Endodermal cell (in vitro differentiated cells): ENCODE measurements around the gene MRPL18. TPM values are rescaled to one million over a fixed set of nuclear protein-coding genes. Genes with fewer than 3 reads are reported as not detected.
"Not testable (repeated sequence)": the region's sequence is repeated elsewhere in the genome, so short reads cannot be mapped to it uniquely, and the experiment has no call there.

Experiments
- DNase-seq: peaks from one replicate; pipeline ENCODE4 v3.0.0-alpha.2; 2017
- H3K27ac ChIP-seq: 2 replicates; pipeline ENCODE4 v1.5.1; 2013; ENCODE audit warnings: mild to moderate bottlenecking, low read depth, low read length, moderate library complexity
- H3K27me3 ChIP-seq: 2 replicates; pipeline ENCODE4 v1.6.1; 2013; ENCODE audit warnings: mild to moderate bottlenecking, low read length, moderate library complexity; ENCODE audit not compliant: insufficient read depth, control insufficient read depth, poor library complexity, severe bottlenecking
- H3K36me3 ChIP-seq: 2 replicates; pipeline ENCODE4 v1.7.0; 2013; ENCODE audit warnings: mild to moderate bottlenecking, low read length, moderate library complexity; ENCODE audit not compliant: control insufficient read depth, insufficient read depth
- H3K4me1 ChIP-seq: one replicate; pipeline ENCODE4 v1.7.0; 2013; ENCODE audit warnings: low read length; ENCODE audit not compliant: control insufficient read depth, insufficient read depth
- H3K4me3 ChIP-seq: 2 replicates; pipeline ENCODE4 v1.5.1; 2013; ENCODE audit warnings: mild to moderate bottlenecking, low read length, moderate library complexity
- H3K9ac ChIP-seq: 2 replicates; pipeline ENCODE4 v1.6.1; 2013; ENCODE audit warnings: mild to moderate bottlenecking, low read length, moderate library complexity; ENCODE audit not compliant: poor library complexity, severe bottlenecking; ENCODE audit errors: extremely low read depth
- H3K9me3 ChIP-seq: 2 replicates; pipeline ENCODE4 v1.6.1; 2013; ENCODE audit warnings: mild to moderate bottlenecking, low read length, moderate library complexity; ENCODE audit not compliant: control insufficient read depth
- H3K27ac Mint-ChIP-seq: 2 replicates; pipeline ENCODE4 v1.8.0; 2020; ENCODE audit warnings: mixed read lengths
- H3K27me3 Mint-ChIP-seq: 2 replicates; pipeline ENCODE4 v1.8.0; 2021; ENCODE audit warnings: mild to moderate bottlenecking, mixed read lengths; ENCODE audit not compliant: insufficient read depth
- H3K36me3 Mint-ChIP-seq: 2 replicates; pipeline ENCODE4 v1.8.0; 2020; ENCODE audit warnings: low read depth, mixed read lengths
- H3K4me1 Mint-ChIP-seq: 2 replicates; pipeline ENCODE4 v1.8.0; 2020; ENCODE audit warnings: mixed read lengths
- H3K4me3 Mint-ChIP-seq: 2 replicates; pipeline ENCODE4 v1.8.0; 2020; ENCODE audit warnings: mild to moderate bottlenecking, moderate library complexity, mixed read lengths
- H3K9me3 Mint-ChIP-seq: 2 replicates; pipeline ENCODE4 v1.8.0; 2020; ENCODE audit warnings: mild to moderate bottlenecking, mixed read lengths
- CTCF ChIP-seq: fragments of 200-600 bp; sonication (generic); conservative IDR thresholded peaks from 2 replicates; pipeline ENCODE4 v1.5.0; 2021; ENCODE audit warnings: antibody characterized with exemption, mild to moderate bottlenecking
- WGBS, 2 experiments: methylation state at CpG; one replicate each; pipeline versions ENCODE4 v1.1.5 to v1.1.7; 2013; ENCODE audit warnings: missing lambda C conversion rate in 2 of 2, mixed read lengths in 1 of 2; ENCODE audit not compliant: insufficient coverage in 1 of 2, insufficient read length in 1 of 2; 5-methylcytosine and 5-hydroxymethylcytosine counted together
- total RNA-seq, 2 donors: library from RNA; stranded (reverse); fragmentation: NEBNext Ultra II Directional in 1 of 2; extraction: Animal tissue kit (Norgen Biotek cat#: 25700) in 1 of 2; gene quantifications; 2 replicates in 1 of 2; 3 replicates in 1 of 2; pipeline ENCODE4 v1.2.1, GENCODE V29; 2021

Gene MRPL18
- total RNA-seq, 2 donors from 2014 or later: 46.7 to 56.9 TPM

DNA sequence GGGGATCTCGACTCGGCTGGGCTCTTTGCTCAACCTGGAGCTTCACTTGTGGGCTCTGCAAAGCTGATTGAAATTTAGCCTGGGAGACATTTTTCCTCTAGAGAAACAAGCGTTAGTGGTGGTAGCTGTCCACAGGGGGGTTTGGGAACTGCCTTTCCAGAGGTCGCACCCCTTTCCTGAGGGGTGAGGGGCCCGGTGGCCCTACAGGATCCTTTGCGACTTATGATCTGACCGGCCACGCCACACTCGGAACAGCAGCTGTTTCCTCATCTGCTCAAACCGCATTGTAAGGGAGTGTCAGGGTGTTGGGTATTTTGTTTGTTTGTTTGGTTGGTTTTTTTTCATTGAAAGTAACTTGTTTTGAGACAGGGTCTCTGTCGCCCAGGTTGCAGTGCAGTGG lies 30.9 kb downstream of the MRPL18 start:
- Mint-ChIP-seq H3K36me3 (no peaks in the 10 kb centered on the region), H3K4me1 (no peaks in the 10 kb centered on the region), H3K9me3 (no peaks in the 10 kb centered on the region), H3K27ac (no peak overlapping the region), H3K4me3 (no peak overlapping the region), H3K27me3 (peaks cover 7% of the 10 kb centered on the region)
- Histone ChIP-seq H3K4me3 (no peak overlapping the region), H3K9ac (no peak overlapping the region), H3K27me3 (no peaks in the 10 kb centered on the region), H3K36me3 (no peaks in the 10 kb centered on the region), H3K9me3 (no peaks in the 10 kb centered on the region), H3K4me1 (no peaks in the 10 kb centered on the region), H3K27ac (no peak overlapping the region)
- DNase-seq: no peak
- no peak for TF ChIP-seq CTCF
- WGBS, 2 experiments: 94 to 97% methylated on average over 4 to 11 of the region's 11 CpGs

DNA sequence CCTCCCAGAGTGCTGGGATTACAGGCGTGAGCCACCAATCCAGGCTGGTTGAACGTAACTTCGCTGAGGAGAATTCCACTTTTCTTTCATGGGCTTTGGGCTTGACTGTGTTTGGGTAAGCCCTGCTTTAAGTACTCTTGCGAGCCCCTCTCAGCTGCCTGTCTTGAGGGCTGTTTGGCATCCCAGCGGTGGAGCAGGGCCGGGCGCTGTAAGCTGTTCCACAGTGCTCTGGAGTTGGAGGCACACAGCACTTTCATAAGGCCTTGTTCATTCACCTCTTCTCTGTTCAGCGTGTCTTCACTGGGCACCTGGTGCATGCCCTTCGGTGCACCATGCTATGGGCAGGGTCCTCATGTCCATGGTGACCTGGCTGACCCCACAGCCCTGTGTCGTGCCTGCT lies 31.5 kb downstream of the MRPL18 start:
- no peak for TF ChIP-seq CTCF
- H3K27me3 ChIP-seq: no peaks in the 10 kb centered on the region
- H3K27ac Mint-ChIP-seq: no peak overlapping the region
- no peaks in the 10 kb centered on the region for H3K4me1 ChIP-seq
- WGBS, 2 experiments: 97% methylated on average over 5 to 10 of the region's 10 CpGs
- no peaks in the 10 kb centered on the region for H3K4me1 Mint-ChIP-seq
- H3K27me3 Mint-ChIP-seq: peaks cover 7% of the 10 kb centered on the region
- no peaks in the 10 kb centered on the region for H3K36me3 Mint-ChIP-seq
- H3K27ac ChIP-seq: no peak overlapping the region
- H3K9ac ChIP-seq: no peak overlapping the region
- no peaks in the 10 kb centered on the region for H3K9me3 Mint-ChIP-seq
- no peaks in the 10 kb centered on the region for H3K36me3 ChIP-seq
- H3K4me3 ChIP-seq: no peak overlapping the region
- no peaks in the 10 kb centered on the region for H3K9me3 ChIP-seq
- no peak overlapping the region for H3K4me3 Mint-ChIP-seq
- DNase-seq: no peak

DNA sequence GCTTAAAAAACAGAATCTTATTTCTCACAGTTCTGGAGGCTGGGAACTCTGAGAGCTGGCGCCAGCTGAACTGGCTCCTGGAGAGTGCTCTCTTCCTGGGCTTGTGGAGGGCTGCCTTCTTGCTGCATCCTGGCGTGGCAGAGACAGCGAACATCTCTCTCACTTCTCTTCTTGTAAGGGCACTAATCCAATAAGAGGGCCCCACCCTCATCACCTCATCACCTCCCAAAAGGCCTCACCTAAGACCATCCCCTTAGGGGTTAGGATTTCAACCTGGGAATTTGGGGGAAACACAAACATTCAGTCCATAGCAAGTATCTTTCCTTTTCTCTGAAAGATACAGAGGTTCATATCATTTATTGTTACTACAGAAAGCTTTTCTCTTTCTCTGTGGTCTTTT lies 33.7 kb downstream of the MRPL18 start:
- Histone ChIP-seq H3K36me3 (no peaks in the 10 kb centered on the region), H3K9me3 (no peaks in the 10 kb centered on the region), H3K4me3 (no peak overlapping the region), H3K27ac (no peak overlapping the region), H3K9ac (no peak overlapping the region), H3K4me1 (no peaks in the 10 kb centered on the region), H3K27me3 (no peaks in the 10 kb centered on the region)
- no peaks in the 10 kb centered on the region for H3K9me3 Mint-ChIP-seq
- no peak overlapping the region for H3K27ac Mint-ChIP-seq
- no peak for TF ChIP-seq CTCF
- no peaks in the 10 kb centered on the region for H3K4me1 Mint-ChIP-seq
- no peak for DNase-seq
- H3K36me3 Mint-ChIP-seq: no peaks in the 10 kb centered on the region
- no peak overlapping the region for H3K4me3 Mint-ChIP-seq
- WGBS, 2 experiments: 94% methylated on average over 3 of the region's 3 CpGs; no CpG with 5 or more reads in 1 of the 2 experiments
- peaks cover 3% of the 10 kb centered on the region for H3K27me3 Mint-ChIP-seq

DNA sequence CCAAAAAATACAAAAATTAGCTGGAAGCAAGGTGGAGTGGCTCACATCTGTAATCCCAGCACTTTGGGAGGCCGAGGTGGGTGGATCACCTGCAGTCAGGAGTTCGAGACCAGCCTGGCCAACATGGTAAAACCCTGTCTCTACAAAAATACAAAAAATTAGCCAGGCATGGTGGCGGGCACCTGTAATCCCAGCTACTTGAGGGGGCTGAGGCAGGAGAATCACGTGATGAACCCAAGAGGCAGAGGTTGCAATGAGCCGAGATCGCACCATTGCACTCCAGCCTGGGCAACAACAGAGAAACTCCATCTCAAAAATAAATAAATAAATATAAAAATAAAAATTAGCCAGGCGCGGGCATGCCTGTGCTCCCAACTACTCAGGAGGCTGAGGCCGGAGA lies 34.4 kb downstream of the MRPL18 start:
- not testable (repeated sequence) for H3K4me1 ChIP-seq, H3K27me3 Mint-ChIP-seq, H3K27ac Mint-ChIP-seq, H3K9me3 ChIP-seq, H3K36me3 ChIP-seq, DNase-seq, H3K36me3 Mint-ChIP-seq, H3K9ac ChIP-seq, H3K27ac ChIP-seq, H3K4me1 Mint-ChIP-seq, H3K4me3 ChIP-seq, H3K9me3 Mint-ChIP-seq, H3K27me3 ChIP-seq, H3K4me3 Mint-ChIP-seq
- 94 to 100% methylated on average over 2 to 9 of the region's 9 CpGs for WGBS, 2 experiments
